IPS DF 6.9 (cell line): Measurements from ENCODE around the gene BRD2.
"Not testable (repeated sequence)": the region's sequence is repeated elsewhere in the genome, so short reads cannot be mapped to it uniquely, and the experiment has no call there.

Experiments used
- DNase-seq: peaks from one replicate; pipeline ENCODE4 v3.0.0-alpha.2; 2013; ENCODE audit warnings: low read depth, low spot score
- H3K27ac ChIP-seq: one replicate; pipeline ENCODE4 v1.5.1; 2013; ENCODE audit warnings: low read length, control low read depth
- H3K27me3 ChIP-seq: 2 replicates; pipeline ENCODE4 v1.6.1; 2013; ENCODE audit warnings: mild to moderate bottlenecking, low read length; ENCODE audit not compliant: control insufficient read depth, insufficient read depth
- H3K36me3 ChIP-seq: 2 replicates; pipeline ENCODE4 v1.6.1; 2013; ENCODE audit warnings: low read length; ENCODE audit not compliant: control insufficient read depth, insufficient read depth
- H3K4me1 ChIP-seq: 2 replicates; pipeline ENCODE4 v1.6.1; 2013; ENCODE audit warnings: low read length; ENCODE audit not compliant: control insufficient read depth, insufficient read depth
- H3K4me3 ChIP-seq: 2 replicates; pipeline ENCODE4 v1.5.1; 2013; ENCODE audit warnings: mild to moderate bottlenecking, low read length
- H3K9me3 ChIP-seq: 2 replicates; pipeline ENCODE4 v1.6.1; 2013; ENCODE audit warnings: low read length, inconsistent platforms; ENCODE audit not compliant: control insufficient read depth, insufficient read depth
- WGBS: extraction: QIAGEN DNeasy Blood & Tissue Kit; methylation state at CpG from one replicate; pipeline ENCODE4 v1.1.7; 2013; ENCODE audit warnings: mixed read lengths, missing lambda C conversion rate; ENCODE audit not compliant: insufficient read length, insufficient coverage; 5-methylcytosine and 5-hydroxymethylcytosine counted together

Gene BRD2

GRCh38 chr6:32940656-32941213 is 27.7 kb upstream of the BRD2 start, which contains the start of gene HLA-DMB:
Gene HLA-DMB, minus strand, starts transcription at chr6:32941028. Its CDS starts 221 bp downstream, at chr6:32940807.
- Histone ChIP-seq H3K4me3 (no peak within 1 kb of the TSS; the same call in 1 of the 2 replicates), H3K4me1 (no peaks in the 10 kb centered on the region), H3K36me3 (no peaks in the 10 kb centered on the region), H3K27ac (no peak within 1 kb of the TSS), H3K27me3 (no peaks in the 10 kb centered on the region), H3K9me3 (no peaks in the 10 kb centered on the region)
- WGBS = no CpG with 5 or more reads among the region's 9 CpGs
- peak; percentile 47 for DNase-seq

- no peaks in the 10 kb centered on the region for H3K4me1 ChIP-seq
- no peak overlapping the region for H3K27ac ChIP-seq
- no peak overlapping the region for H3K4me3 ChIP-seq
- no peaks in the 10 kb centered on the region for H3K36me3 ChIP-seq
- H3K27me3 ChIP-seq = no peaks in the 10 kb centered on the region
- no peak for DNase-seq
- H3K9me3 ChIP-seq = no peaks in the 10 kb centered on the region
- no CpG with 5 or more reads among the region's 7 CpGs for WGBS
These were observed 27.1 kb upstream of the BRD2 start for GRCh38 chr6:32941214-32941768.

GRCh38 chr6:32942555-32943123 is 25.8 kb upstream of the BRD2 start:
- H3K4me3 ChIP-seq, DNase-seq, H3K27ac ChIP-seq, H3K27me3 ChIP-seq, H3K36me3 ChIP-seq, H3K4me1 ChIP-seq, H3K9me3 ChIP-seq: not testable (repeated sequence)
- WGBS = no CpG with 5 or more reads among the region's 9 CpGs

GRCh38 chr6:32943864-32944649 is 24.3 kb upstream of the BRD2 start:
- Histone ChIP-seq H3K4me1 (no peaks in the 10 kb centered on the region), H3K27ac (no peak overlapping the region), H3K9me3 (no peaks in the 10 kb centered on the region), H3K36me3 (no peaks in the 10 kb centered on the region), H3K4me3 (no peak overlapping the region), H3K27me3 (no peaks in the 10 kb centered on the region)
- DNase-seq = no peak
- no CpG with 5 or more reads among the region's 4 CpGs for WGBS

GRCh38 chr6:32945108-32945760 is 23.2 kb upstream of the BRD2 start:
- WGBS = no CpG with 5 or more reads among the region's 9 CpGs
- no peak overlapping the region for H3K27ac ChIP-seq
- no peaks in the 10 kb centered on the region for H3K4me1 ChIP-seq
- no peaks in the 10 kb centered on the region for H3K36me3 ChIP-seq
- H3K4me3 ChIP-seq = no peak overlapping the region
- H3K27me3 ChIP-seq = no peaks in the 10 kb centered on the region
- no peak for DNase-seq
- H3K9me3 ChIP-seq = no peaks in the 10 kb centered on the region

GRCh38 chr6:32945953-32946352 is 22.4 kb upstream of the BRD2 start:
- H3K4me1 ChIP-seq = no peaks in the 10 kb centered on the region
- H3K27ac ChIP-seq = no peak overlapping the region
- H3K36me3 ChIP-seq = no peaks in the 10 kb centered on the region
- no peaks in the 10 kb centered on the region for H3K27me3 ChIP-seq
- H3K4me3 ChIP-seq = no peak overlapping the region
- no peaks in the 10 kb centered on the region for H3K9me3 ChIP-seq
- no peak for DNase-seq

- DNase-seq = no peak
- no peaks in the 10 kb centered on the region for H3K9me3 ChIP-seq
- no peaks in the 10 kb centered on the region for H3K4me1 ChIP-seq
- no peaks in the 10 kb centered on the region for H3K36me3 ChIP-seq
- no peaks in the 10 kb centered on the region for H3K27me3 ChIP-seq
- no peak overlapping the region for H3K27ac ChIP-seq
- no peak overlapping the region for H3K4me3 ChIP-seq
These were observed 21.5 kb upstream of the BRD2 start for GRCh38 chr6:32946893-32947292.

- H3K4me1 ChIP-seq = peaks cover 2% of the 10 kb centered on the region; the same call in 1 of the 2 replicates
- no peaks in the 10 kb centered on the region for H3K36me3 ChIP-seq
- no peaks in the 10 kb centered on the region for H3K27me3 ChIP-seq
- H3K27ac ChIP-seq = no peak overlapping the region
- DNase-seq = no peak
- WGBS = no CpG with 5 or more reads among the region's 11 CpGs
- H3K4me3 ChIP-seq = no peak overlapping the region
- no peaks in the 10 kb centered on the region for H3K9me3 ChIP-seq
These were observed 20.6 kb upstream of the BRD2 start for GRCh38 chr6:32947552-32948465.

- WGBS = no CpG with 5 or more reads among the region's 9 CpGs
- H3K27ac ChIP-seq = no peak overlapping the region
- DNase-seq = no peak
- no peaks in the 10 kb centered on the region for H3K9me3 ChIP-seq
- no peaks in the 10 kb centered on the region for H3K36me3 ChIP-seq
- H3K4me3 ChIP-seq = no peak overlapping the region
- H3K27me3 ChIP-seq = no peaks in the 10 kb centered on the region
- peaks cover 5% of the 10 kb centered on the region; the same call in 1 of the 2 replicates for H3K4me1 ChIP-seq
These were observed 19.3 kb upstream of the BRD2 start for GRCh38 chr6:32949113-32949512.
